GM04503 (cell line): ENCODE measurements around the gene LRGUK.
A peak's percentile ranks its signal among the peaks of the same experiment; 100 is the strongest.

Source experiments
- DNase-seq: peaks from one replicate; pipeline ENCODE4 v3.0.0-alpha.2; 2012; ENCODE audit warnings: low read depth

The LRGUK gene

DNA sequence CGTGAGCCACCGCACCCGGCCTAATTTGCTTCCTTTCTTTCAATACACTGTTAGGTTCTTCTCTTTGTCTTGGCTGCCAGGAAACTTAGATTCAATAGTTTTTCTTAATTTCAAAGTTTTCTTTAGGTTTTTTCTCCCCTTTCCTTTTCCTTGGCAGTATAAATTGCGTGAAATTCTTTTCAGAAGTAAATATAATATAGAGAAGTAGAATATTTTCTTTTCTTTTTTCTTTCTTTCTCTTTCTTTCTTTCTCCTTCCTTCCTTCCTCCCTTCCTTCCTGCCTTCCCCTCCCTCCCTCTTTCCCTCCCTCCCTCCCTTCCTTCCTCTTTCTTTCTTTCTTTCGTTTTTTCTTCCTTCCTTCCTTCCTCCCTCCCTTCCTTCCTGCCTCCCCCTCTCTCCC lies 1.7 kb downstream of the LRGUK start:
- no peak for DNase-seq

- no peak for DNase-seq
Observed at GRCh38 chr7:134129856-134130523, 2.9 kb downstream of the LRGUK start.

GRCh38 chr7:134134004-134134403 lies 6.9 kb downstream of the LRGUK start:
- no peak for DNase-seq

- no peak for DNase-seq
Observed at GRCh38 chr7:134140889-134141867, 14.0 kb downstream of the LRGUK start.

GRCh38 chr7:134141868-134142264 lies 14.7 kb downstream of the LRGUK start:
- no peak for DNase-seq

GRCh38 chr7:134153493-134154136 lies 26.5 kb downstream of the LRGUK start:
- DNase-seq: no peak

DNA sequence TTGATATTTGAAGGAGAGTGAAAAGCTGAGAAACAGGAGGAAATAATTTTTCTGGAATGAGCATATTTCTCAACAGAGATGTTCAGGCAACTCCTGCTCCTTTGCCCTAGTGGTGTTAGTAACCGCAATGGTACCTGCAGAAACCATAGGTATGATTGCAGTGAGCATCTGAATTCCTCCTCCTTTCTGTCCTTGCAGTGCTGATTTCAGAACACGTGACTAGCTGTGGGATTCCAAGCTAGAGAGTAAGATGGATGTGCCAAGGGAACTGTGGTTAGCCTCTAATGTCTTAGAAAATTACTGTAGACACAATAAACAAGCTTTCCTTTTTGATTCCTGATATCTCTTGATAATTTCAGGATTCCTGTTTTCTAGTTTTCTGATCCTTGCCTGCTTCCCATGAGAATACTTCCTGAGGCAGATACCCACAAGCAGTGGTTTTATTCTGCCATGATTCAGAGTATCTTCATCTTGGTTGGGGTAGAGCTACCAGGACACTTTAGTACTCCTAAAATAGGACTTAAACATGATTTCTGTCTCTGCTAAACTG lies 27.5 kb downstream of the LRGUK start:
- DNase-seq: no peak

GRCh38 chr7:134155206-134155605 lies 28.1 kb downstream of the LRGUK start:
- DNase-seq: no peak

DNA sequence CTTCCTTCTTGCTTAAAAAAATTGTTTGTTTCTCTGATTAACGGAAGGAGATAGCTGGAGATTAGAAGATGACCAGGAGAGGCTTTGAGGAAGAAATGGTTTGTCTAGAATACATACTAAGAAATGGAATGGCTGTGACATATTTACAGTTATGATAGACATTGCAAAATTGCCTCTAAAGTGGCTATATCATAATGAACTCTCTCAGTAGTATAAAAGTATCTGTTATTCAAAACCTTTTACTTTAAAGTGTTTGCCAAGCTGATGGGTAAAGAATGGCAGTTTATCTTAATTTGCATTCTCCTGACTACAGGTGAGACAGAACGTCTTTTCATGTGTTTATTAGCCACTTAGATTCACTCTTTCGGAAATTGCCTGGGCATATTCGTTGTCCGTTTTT lies 28.7 kb downstream of the LRGUK start:
- no peak for DNase-seq

DNA sequence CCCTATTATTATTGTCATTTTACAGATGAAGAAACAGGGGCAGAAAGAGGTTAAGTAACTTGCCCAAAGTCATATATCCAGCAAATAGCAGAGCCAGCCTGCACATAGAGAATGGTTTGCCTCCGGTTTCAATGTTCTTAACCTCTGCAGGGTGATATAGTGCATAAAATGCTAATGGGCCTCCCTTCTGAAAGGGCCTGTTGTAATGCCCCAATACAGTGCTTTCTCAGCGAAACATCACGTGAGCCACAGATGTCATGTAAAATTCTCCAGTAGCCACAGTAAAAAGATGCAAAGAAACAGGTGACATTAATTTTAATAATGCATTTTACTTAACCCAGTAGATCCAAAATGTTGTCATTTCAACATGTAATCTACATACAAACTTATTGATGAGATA lies 38.1 kb downstream of the LRGUK start:
- DNase-seq: no peak

DNA sequence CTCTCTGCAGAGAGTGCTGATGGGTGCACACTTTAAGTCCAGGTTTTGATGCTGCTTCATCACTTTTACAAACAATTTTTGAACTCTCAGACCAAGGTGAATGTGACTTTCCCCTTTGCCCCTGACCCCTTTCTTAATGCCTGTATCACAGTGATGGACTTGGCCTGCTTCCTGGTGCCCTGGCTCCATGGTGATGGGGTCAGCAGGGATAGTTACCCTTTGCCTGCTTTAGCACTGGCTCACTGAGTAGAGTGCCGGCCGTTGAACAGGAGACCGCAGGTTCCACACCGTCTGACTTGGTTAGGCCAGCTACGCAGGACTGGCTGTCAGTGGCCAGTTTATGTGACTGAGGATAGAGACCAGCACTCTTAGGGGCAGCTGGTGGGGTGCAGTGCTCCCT lies 40.1 kb downstream of the LRGUK start:
- DNase-seq: no peak

- no peak for DNase-seq
Observed at GRCh38 chr7:134167841-134168240, 40.7 kb downstream of the LRGUK start.

DNA sequence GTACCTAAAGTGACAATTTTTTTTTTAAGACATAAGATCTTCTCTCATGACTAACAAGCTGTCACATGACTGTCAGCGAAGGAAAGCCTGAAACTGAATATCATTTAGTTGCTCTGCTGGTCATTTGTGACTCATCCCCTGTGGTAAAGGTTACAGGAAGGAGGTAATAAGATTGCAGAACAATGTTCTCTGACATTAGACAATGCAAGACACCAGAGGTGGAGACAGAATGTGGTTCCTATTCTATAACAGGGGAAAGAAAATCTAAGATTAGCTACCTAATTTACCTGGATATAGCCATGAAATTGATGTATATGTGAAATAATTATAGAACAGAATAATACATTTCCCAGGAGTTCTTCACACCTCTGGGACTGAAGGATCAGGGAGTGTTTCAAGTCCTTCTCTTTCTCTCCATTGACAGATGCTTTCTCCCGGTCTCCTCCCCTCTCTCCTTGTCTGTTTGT lies 47.7 kb downstream of the LRGUK start:
- DNase-seq: peak; percentile 57

GRCh38 chr7:134175334-134176036 lies 48.3 kb downstream of the LRGUK start:
- DNase-seq: no peak

DNA sequence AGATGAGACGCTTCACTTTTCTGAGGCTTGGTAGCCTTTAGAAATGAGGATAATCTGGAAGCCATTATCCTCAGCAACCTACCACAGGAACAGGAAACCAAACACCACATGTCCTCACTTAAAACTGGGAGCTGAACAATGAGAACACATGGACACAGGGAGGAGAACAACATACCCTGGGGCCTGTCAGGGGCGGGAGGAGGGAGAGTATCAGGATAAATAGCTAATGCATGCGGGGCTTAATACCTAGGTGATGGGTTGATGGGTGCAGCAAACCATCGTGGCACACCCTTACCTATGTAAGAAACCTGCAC lies 48.9 kb downstream of the LRGUK start:
- DNase-seq: no peak

- no peak for DNase-seq
Observed at GRCh38 chr7:134179036-134180011, 52.2 kb downstream of the LRGUK start.

DNA sequence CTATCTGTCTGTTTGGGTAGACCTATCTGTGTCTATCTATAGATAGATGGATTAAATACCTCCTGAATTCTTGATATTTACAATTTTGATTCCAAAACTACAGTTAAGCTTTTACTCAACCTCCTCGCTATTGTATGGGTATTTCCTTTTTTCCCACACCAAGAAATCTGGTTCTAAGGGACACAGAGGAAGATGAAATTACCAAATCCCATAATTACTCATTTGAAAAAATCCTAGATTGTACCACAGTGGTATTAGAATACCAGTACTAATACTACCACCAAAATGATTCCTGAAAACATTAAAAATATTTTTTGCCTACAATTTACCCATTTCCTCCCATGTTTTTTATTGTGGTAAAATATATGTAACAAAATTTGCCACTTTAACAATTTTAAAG lies 53.2 kb downstream of the LRGUK start:
- no peak for DNase-seq

DNA sequence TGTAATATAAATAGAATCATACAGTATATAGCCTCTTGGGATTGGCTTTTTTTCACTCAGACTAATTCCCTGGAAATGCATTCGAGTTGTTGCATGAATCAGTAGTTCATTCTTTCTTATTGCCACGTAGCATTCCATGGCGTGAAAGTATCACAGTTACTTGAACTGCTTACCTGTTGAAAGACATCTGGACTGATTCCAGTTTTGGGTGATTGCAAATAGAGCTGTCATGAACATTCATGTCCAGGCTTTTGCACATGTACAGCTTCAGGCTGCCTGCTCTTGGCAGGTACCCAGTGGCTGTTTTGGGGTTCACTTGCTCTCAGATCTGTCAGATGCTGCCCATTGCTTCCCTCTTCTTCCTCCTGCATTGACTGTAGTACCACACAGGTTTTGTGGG lies 54.9 kb downstream of the LRGUK start:
- no peak for DNase-seq

DNA sequence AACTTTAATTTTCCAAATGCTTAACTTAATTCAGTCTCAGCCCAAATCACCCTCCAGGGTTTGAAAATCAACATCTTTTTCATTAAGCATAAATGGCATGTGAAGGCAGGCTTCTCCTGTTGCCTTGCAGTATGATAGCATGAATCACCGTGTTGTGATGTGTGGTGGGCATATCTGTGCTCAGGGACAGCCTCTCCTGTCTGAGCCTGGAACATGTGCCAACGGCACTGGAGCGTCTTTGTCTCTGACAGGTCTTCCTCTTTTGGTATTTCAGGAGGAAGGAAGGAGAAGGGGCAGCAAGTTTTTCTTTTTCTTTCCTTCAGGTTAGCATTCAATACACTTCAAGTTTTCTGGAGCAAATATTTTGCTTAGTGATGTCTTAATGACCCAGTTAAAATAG lies 57.6 kb downstream of the LRGUK start:
- DNase-seq: no peak

DNA sequence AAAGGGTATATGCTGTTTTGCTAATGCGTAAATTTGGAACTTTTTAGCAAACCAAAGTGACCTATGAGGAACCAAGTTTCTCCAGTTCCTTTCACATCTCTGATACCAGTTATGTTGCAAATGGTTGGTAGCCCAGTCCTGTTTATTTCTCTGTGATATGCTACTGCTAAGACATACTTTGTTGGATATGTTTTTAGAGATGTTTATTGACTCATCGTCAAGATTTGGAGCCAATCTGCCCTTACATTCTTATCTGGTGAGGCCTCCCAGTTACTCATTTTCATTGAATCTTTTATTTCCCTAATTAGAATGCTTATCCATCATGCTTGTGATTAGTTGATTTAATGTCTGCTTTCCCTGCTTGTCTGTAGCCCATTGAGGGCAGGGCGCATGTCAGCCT lies 58.9 kb downstream of the LRGUK start:
- DNase-seq: peak; percentile 22

DNA sequence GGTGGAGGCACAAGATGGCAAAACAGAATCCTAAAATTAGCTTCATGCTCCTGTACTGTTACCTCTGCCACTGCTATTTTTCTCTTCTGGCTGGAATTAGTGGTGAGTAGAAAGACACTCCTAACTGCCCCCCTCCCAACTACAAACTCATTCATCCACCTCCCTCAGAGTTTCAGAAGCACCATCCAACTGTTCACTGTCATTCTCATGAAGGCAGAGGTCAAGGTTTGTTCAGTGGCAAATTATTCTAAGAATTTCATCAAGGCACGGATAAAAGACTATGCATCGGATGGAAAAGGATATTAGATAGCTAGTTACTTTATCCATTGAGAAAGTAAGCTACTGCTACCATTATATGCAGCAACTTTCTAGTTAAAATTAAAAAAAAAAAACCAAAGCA lies 59.7 kb downstream of the LRGUK start:
- DNase-seq: no peak
